KG1 (cell line): ENCODE results near the gene RPS3.

Experiments
- DNase-seq: peaks from one replicate; lab custom pipeline; 2025; lab: John Stamatoyannopoulos, UW

The RPS3 gene

GRCh38 chr11:75435571-75435925 lies 36.2 kb downstream of the RPS3 start:
- DNase-seq = no peak

GRCh38 chr11:75436806-75437205 lies 37.5 kb downstream of the RPS3 start:
- no peak for DNase-seq

- DNase-seq = no peak
These were observed 38.8 kb downstream of the RPS3 start for GRCh38 chr11:75437966-75438659.

GRCh38 chr11:75439026-75439425 lies 39.7 kb downstream of the RPS3 start:
- no peak for DNase-seq

- DNase-seq = no peak
These were observed 40.3 kb downstream of the RPS3 start for GRCh38 chr11:75439495-75440120.

GRCh38 chr11:75440960-75441803 lies 41.9 kb downstream of the RPS3 start:
- DNase-seq = no peak

GRCh38 chr11:75441804-75442132 lies 42.5 kb downstream of the RPS3 start:
- DNase-seq = no peak

GRCh38 chr11:75442161-75442885 lies 43.0 kb downstream of the RPS3 start:
- DNase-seq = no peak

- DNase-seq = no peak
These were observed 43.7 kb downstream of the RPS3 start for GRCh38 chr11:75443043-75443442.

GRCh38 chr11:75445315-75445953 lies 46.1 kb downstream of the RPS3 start:
- peak; percentile 56 for DNase-seq

- no peak for DNase-seq
These were observed 48.1 kb downstream of the RPS3 start for GRCh38 chr11:75447415-75447814.

GRCh38 chr11:75449271-75449670 lies 50.0 kb downstream of the RPS3 start:
- no peak for DNase-seq

- no peak for DNase-seq
These were observed 50.5 kb downstream of the RPS3 start for GRCh38 chr11:75449776-75450175.

- no peak for DNase-seq
These were observed 50.9 kb downstream of the RPS3 start for GRCh38 chr11:75450236-75450635.

- no peak for DNase-seq
These were observed 51.8 kb downstream of the RPS3 start for GRCh38 chr11:75450826-75451821.

- DNase-seq = no peak
These were observed 54.8 kb downstream of the RPS3 start for GRCh38 chr11:75453916-75454655.

- no peak for DNase-seq
These were observed 55.7 kb downstream of the RPS3 start for GRCh38 chr11:75454987-75455386.
